ENCODE results near the gene WNK1.
A peak's percentile ranks its signal among the peaks of the same experiment; 100 is the strongest.

WNK1 gene

DNA sequence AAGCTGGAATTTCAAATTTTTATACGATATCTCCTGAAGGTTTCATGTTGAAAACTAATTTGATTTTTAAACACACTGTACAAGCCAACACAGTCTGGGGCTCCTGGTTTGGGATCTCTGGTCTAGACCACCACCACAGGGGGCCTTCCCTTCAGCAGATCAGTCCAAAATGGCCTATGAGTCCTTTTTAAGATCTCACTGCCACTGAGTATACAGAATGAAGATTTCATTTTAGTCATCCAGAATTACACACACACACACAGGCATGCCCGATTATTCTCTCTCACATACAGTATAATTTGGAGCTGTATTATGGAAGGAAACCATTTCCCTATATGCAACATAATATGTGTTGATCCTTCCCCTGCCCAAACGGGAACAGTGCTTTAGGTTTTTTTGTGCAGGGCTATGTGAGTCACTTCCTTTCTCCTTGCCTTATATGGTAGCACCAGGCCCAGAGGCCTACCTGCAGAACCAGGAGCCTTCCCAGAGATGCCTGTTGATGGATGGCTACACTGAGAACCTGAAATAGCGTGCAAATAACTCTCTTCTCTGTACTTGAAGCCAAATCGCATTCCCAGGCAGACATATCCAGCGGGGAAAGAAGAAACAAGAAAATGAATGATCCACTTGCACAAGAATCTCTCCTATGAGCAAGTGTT lies 28.1 kb upstream of the WNK1 start (continued):
- TF ChIP-seq, protein P1, sequence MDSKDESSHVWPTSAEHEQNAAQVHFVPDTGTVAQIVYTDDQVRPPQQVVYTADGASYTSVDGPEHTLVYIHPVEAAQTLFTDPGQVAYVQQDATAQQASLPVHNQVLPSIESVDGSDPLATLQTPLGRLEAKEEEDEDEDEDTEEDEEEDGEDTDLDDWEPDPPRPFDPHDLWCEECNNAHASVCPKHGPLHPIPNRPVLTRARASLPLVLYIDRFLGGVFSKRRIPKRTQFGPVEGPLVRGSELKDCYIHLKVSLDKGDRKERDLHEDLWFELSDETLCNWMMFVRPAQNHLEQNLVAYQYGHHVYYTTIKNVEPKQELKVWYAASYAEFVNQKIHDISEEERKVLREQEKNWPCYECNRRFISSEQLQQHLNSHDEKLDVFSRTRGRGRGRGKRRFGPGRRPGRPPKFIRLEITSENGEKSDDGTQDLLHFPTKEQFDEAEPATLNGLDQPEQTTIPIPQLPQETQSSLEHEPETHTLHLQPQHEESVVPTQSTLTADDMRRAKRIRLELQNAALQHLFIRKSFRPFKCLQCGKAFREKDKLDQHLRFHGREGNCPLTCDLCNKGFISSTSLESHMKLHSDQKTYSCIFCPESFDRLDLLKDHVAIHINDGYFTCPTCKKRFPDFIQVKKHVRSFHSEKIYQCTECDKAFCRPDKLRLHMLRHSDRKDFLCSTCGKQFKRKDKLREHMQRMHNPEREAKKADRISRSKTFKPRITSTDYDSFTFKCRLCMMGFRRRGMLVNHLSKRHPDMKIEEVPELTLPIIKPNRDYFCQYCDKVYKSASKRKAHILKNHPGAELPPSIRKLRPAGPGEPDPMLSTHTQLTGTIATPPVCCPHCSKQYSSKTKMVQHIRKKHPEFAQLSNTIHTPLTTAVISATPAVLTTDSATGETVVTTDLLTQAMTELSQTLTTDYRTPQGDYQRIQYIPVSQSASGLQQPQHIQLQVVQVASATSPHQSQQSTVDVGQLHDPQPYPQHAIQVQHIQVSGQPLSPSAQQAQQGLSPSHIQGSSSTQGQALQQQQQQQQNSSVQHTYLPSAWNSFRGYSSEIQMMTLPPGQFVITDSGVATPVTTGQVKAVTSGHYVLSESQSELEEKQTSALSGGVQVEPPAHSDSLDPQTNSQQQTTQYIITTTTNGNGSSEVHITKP (tag by site-specific recombination; IDR thresholded peaks at IDR 0.05): peak; percentile 96
- TF ChIP-seq ZNF335 (tag by site-specific recombination; conservative IDR thresholded peaks at IDR 0.05): peak; percentile 87
- TF ChIP-seq, protein P2, sequence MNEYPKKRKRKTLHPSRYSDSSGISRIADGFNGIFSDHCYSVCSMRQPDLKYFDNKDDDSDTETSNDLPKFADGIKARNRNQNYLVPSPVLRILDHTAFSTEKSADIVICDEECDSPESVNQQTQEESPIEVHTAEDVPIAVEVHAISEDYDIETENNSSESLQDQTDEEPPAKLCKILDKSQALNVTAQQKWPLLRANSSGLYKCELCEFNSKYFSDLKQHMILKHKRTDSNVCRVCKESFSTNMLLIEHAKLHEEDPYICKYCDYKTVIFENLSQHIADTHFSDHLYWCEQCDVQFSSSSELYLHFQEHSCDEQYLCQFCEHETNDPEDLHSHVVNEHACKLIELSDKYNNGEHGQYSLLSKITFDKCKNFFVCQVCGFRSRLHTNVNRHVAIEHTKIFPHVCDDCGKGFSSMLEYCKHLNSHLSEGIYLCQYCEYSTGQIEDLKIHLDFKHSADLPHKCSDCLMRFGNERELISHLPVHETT (tag by site-specific recombination; IDR thresholded peaks at IDR 0.05): no peak

DNA sequence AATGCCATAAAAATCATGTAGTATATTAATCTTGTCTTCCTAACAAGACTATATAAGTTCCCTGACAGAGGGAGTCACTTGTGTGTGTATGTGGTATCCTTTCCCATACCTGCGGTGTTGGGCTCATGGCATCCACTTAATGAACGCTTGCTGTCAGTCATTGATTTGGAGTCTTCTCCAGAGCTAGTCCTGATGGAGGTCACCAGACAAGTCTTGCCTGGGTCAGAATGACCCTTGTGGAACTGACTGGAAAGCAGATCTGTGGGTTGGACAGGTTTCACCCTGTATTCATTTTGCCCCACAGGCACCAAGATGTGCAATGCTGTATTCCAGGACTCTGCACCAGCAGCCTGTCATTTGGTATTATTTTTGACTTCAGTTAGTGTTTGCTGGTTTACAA lies 27.3 kb upstream of the WNK1 start:
- H3K9me3 ChIP-seq (ENCODE audit: control insufficient read depth, insufficient read depth, low read depth, low read length): no peaks in the 10 kb centered on the region
- no peak overlapping the region for H3K4me3 ChIP-seq (ENCODE audit: low read depth, low read length)
- ChIA-PET CTCF (no interaction called here), POLR2A (no interaction called here)
- no peaks in the 10 kb centered on the region for H3K4me1 ChIP-seq (ENCODE audit: control insufficient read depth, insufficient read depth, low read length)
- no peak overlapping the region for H3K27ac ChIP-seq (ENCODE audit: extremely low read depth, low read depth, low read length)
- no peak for TF ChIP-seq ZNF175 (tag by site-specific recombination; IDR thresholded peaks at IDR 0.05)
- no peak for TF ChIP-seq ZNF184 (tag by site-specific recombination; IDR thresholded peaks at IDR 0.05)
- no peak for TF ChIP-seq ZNF146 (tag by site-specific recombination; IDR thresholded peaks at IDR 0.05)
- no peak for TF ChIP-seq ZNF335 (tag by site-specific recombination; conservative IDR thresholded peaks at IDR 0.05)
- no peaks in the 10 kb centered on the region for H3K36me3 ChIP-seq (ENCODE audit: control insufficient read depth in 2 of 2, insufficient read depth in 1 of 2, low read length in 2 of 2)

DNA sequence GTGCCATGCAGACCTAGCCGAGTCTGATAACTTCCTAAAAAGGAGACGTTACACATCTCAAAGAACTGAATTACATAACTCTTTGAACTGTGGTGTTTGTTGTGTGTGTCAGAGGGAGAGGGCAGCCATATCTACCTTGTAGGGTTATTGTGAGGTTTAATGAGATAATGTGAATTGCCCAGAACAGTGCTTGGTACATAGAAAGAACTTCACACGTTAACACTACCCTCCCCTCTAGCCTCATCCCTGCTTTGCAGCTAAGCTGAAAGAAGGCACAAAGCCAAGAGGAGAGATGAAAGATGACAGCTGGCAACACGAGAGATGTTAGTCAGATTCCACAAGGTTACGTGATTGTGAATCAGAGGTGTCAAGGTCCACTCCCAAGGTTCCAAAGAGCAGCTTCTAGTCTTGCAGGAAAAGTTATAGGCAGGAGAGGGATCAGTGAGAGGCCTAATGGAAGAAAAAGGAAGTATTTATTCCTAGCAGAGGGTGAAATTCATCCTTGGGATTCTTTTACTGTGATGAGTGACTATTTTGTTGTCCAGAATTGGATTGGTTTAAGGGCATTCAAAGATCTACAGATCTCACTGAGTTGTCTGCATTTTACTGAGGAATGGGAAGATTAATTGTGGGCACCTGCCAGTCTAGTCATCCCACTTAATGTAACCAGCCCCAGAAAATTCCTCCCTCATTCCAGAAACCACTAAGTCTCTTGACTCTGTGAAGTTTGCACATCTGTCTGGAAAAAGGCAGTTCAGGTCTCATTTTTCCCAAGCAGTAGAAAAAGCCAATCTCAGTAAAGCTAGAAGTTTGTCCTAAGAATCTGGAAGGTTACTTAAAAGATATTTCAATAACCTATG lies 25.9 kb upstream of the WNK1 start:
- CTCF ChIA-PET: interaction anchor here (0.7 to 0.9 kb wide), 2 partner anchors 24 to 90 kb away, joined by 3 to 4 read pairs; no protein-coding TSS in a partner anchor
- Histone ChIP-seq H3K4me3 (ENCODE audit: low read depth, low read length) (no peak overlapping the region), H3K4me1 (ENCODE audit: control insufficient read depth, insufficient read depth, low read length) (no peaks in the 10 kb centered on the region), H3K27ac (ENCODE audit: extremely low read depth, low read depth, low read length) (no peak overlapping the region), H3K9me3 (ENCODE audit: control insufficient read depth, insufficient read depth, low read depth, low read length) (no peaks in the 10 kb centered on the region), H3K36me3 (ENCODE audit: control insufficient read depth in 2 of 2, insufficient read depth in 1 of 2, low read length in 2 of 2) (no peaks in the 10 kb centered on the region)
- POLR2A ChIA-PET: no interaction called here
- TF ChIP-seq, protein P3, sequence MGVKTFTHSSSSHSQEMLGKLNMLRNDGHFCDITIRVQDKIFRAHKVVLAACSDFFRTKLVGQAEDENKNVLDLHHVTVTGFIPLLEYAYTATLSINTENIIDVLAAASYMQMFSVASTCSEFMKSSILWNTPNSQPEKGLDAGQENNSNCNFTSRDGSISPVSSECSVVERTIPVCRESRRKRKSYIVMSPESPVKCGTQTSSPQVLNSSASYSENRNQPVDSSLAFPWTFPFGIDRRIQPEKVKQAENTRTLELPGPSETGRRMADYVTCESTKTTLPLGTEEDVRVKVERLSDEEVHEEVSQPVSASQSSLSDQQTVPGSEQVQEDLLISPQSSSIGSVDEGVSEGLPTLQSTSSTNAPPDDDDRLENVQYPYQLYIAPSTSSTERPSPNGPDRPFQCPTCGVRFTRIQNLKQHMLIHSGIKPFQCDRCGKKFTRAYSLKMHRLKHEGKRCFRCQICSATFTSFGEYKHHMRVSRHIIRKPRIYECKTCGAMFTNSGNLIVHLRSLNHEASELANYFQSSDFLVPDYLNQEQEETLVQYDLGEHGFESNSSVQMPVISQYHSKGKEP (tag by site-specific recombination; IDR thresholded peaks at IDR 0.05): no peak
- TF ChIP-seq ZNF366 (tag by site-specific recombination; conservative IDR thresholded peaks at IDR 0.05): no peak
- no peak for TF ChIP-seq MEIS1 (CRISPR knock-in tag; IDR thresholded peaks at IDR 0.05; ENCODE audit: borderline replicate concordance)
- TF ChIP-seq, protein P4, sequence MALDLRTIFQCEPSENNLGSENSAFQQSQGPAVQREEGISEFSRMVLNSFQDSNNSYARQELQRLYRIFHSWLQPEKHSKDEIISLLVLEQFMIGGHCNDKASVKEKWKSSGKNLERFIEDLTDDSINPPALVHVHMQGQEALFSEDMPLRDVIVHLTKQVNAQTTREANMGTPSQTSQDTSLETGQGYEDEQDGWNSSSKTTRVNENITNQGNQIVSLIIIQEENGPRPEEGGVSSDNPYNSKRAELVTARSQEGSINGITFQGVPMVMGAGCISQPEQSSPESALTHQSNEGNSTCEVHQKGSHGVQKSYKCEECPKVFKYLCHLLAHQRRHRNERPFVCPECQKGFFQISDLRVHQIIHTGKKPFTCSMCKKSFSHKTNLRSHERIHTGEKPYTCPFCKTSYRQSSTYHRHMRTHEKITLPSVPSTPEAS (tag by site-specific recombination; IDR thresholded peaks at IDR 0.05): no peak
- TF ChIP-seq ZNF514 (tag by site-specific recombination; IDR thresholded peaks at IDR 0.05): no peak
- TF ChIP-seq ZSCAN16 (tag by site-specific recombination; IDR thresholded peaks at IDR 0.05): no peak
- TF ChIP-seq, protein P5, sequence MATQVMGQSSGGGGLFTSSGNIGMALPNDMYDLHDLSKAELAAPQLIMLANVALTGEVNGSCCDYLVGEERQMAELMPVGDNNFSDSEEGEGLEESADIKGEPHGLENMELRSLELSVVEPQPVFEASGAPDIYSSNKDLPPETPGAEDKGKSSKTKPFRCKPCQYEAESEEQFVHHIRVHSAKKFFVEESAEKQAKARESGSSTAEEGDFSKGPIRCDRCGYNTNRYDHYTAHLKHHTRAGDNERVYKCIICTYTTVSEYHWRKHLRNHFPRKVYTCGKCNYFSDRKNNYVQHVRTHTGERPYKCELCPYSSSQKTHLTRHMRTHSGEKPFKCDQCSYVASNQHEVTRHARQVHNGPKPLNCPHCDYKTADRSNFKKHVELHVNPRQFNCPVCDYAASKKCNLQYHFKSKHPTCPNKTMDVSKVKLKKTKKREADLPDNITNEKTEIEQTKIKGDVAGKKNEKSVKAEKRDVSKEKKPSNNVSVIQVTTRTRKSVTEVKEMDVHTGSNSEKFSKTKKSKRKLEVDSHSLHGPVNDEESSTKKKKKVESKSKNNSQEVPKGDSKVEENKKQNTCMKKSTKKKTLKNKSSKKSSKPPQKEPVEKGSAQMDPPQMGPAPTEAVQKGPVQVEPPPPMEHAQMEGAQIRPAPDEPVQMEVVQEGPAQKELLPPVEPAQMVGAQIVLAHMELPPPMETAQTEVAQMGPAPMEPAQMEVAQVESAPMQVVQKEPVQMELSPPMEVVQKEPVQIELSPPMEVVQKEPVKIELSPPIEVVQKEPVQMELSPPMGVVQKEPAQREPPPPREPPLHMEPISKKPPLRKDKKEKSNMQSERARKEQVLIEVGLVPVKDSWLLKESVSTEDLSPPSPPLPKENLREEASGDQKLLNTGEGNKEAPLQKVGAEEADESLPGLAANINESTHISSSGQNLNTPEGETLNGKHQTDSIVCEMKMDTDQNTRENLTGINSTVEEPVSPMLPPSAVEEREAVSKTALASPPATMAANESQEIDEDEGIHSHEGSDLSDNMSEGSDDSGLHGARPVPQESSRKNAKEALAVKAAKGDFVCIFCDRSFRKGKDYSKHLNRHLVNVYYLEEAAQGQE (tag by site-specific recombination; IDR thresholded peaks at IDR 0.05): no peak
- no peak for TF ChIP-seq ZNF133 (tag by site-specific recombination; IDR thresholded peaks at IDR 0.05)
- TF ChIP-seq, protein P6, sequence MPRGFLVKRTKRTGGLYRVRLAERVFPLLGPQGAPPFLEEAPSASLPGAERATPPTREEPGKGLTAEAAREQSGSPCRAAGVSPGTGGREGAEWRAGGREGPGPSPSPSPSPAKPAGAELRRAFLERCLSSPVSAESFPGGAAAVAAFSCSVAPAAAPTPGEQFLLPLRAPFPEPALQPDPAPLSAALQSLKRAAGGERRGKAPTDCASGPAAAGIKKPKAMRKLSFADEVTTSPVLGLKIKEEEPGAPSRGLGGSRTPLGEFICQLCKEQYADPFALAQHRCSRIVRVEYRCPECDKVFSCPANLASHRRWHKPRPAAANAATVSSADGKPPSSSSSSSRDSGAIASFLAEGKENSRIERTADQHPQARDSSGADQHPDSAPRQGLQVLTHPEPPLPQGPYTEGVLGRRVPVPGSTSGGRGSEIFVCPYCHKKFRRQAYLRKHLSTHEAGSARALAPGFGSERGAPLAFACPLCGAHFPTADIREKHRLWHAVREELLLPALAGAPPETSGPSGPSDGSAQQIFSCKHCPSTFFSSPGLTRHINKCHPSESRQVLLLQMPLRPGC (tag by site-specific recombination; IDR thresholded peaks at IDR 0.05): no peak
- TF ChIP-seq, protein P7, sequence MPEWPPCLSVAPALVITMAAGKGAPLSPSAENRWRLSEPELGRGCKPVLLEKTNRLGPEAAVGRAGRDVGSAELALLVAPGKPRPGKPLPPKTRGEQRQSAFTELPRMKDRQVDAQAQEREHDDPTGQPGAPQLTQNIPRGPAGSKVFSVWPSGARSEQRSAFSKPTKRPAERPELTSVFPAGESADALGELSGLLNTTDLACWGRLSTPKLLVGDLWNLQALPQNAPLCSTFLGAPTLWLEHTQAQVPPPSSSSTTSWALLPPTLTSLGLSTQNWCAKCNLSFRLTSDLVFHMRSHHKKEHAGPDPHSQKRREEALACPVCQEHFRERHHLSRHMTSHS (tag by site-specific recombination; IDR thresholded peaks at IDR 0.05): no peak

All from HEK293 (cell line).